Measurements from ENCODE around the gene IREB2. TPM values are rescaled to one million over a fixed set of nuclear protein-coding genes. Genes with fewer than 3 reads are reported as not detected.

The IREB2 gene
- total and polyA plus RNA-seq, 12 donors: 11.8 to 148 (median 86.7) TPM

- no peak for DNase-seq
- intact Hi-C loops (cut with DNase I): no loop called here
- TF ChIP-seq POLR2A (IDR thresholded peaks at IDR 0.05): no peak
- Histone ChIP-seq H3K27me3 (no peaks in the 10 kb centered on the region), H3K4me3 (no peak overlapping the region), H3K27ac (peak overlapping the region in 3 of 5 donors; percentile 27 to 61 (median 60)), H3K4me1 (replicated peaks in 1 of 2) (peaks cover 0 to 8% of the 10 kb centered on the region in 2 donors), H3K36me3 (replicated peaks in 1 of 2) (peaks cover 0 to 96% of the 10 kb centered on the region in 2 donors), H3K9me3 (replicated peaks in 1 of 3) (no peaks in the 10 kb centered on the region)
- 57 to 76% (median 75%) methylated on average over 1 of the region's 1 CpG for WGBS, 4 donors
Measured at GRCh38 chr15:78492872-78493271, 54.9 kb downstream of the IREB2 start.

- WGBS, 4 donors: 83 to 99% (median 92%) methylated on average over 4 of the region's 4 CpGs
- H3K36me3 ChIP-seq (replicated peaks in 1 of 2): peaks cover 0 to 33% of the 10 kb centered on the region in 2 donors
- H3K9me3 ChIP-seq (replicated peaks in 1 of 3): no peaks in the 10 kb centered on the region
- H3K4me1 ChIP-seq (replicated peaks in 1 of 2): peaks cover 0 to 2% of the 10 kb centered on the region in 2 donors
- DNase-seq: no peak
- no peak overlapping the region for H3K27ac ChIP-seq
- no peak for TF ChIP-seq POLR2A (IDR thresholded peaks at IDR 0.05)
- TF ChIP-seq CTCF (IDR thresholded peaks at IDR 0.05): no peak
- H3K4me3 ChIP-seq: no peak overlapping the region
- H3K27me3 ChIP-seq: no peaks in the 10 kb centered on the region
- intact Hi-C loops (cut with DNase I): no loop called here
Measured at GRCh38 chr15:78501857-78502256, 63.8 kb downstream of the IREB2 start.

DNA sequence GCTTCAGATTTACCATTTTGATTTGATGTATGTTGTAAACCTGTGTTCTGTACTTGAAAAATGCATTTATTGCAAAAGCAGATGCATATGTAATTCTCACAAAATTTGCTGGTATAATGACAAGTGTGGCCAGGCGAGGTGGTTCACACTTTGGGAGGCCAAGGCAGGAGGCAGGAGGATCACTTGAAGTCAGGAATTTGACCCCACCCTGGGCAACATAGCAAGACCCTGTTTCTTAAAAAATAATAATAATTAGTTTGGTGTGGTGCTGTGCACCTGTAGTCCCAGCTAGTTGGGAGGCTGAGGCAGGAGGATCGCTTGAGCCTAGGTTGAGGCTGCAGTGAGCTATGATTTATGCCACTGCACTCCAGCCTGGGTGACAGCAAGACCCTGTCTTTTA is 64.6 kb downstream of the IREB2 start:
- Histone ChIP-seq H3K27ac (no peak overlapping the region), H3K27me3 (no peaks in the 10 kb centered on the region), H3K4me1 (replicated peaks in 1 of 2) (peaks cover 0 to 4% of the 10 kb centered on the region in 2 donors), H3K4me3 (no peak overlapping the region), H3K36me3 (replicated peaks in 1 of 2) (peaks cover 0 to 25% of the 10 kb centered on the region in 2 donors), H3K9me3 (replicated peaks in 1 of 3) (no peaks in the 10 kb centered on the region)
- 94 to 98% (median 96%) methylated on average over 2 of the region's 2 CpGs for WGBS, 4 donors
- no peak for TF ChIP-seq POLR2A (IDR thresholded peaks at IDR 0.05)
- TF ChIP-seq CTCF (IDR thresholded peaks at IDR 0.05): no peak
- DNase-seq: no peak
- intact Hi-C loops (cut with DNase I): no loop called here

GRCh38 chr15:78506971-78507830 is 69.2 kb downstream of the IREB2 start, which contains the start of gene HYKK:
HYKK (plus strand) TSS chr15:78507577; CDS start chr15:78513089, 5,512 bp downstream.
- H3K9me3 ChIP-seq (replicated peaks in 1 of 3): no peaks in the 10 kb centered on the region
- no peaks in the 10 kb centered on the region for H3K36me3 ChIP-seq (replicated peaks in 1 of 2)
- H3K27me3 ChIP-seq: no peaks in the 10 kb centered on the region
- peak; percentile 91 to 98 (median 96) for DNase-seq
- intact Hi-C loops (cut with DNase I): no loop called here
- peaks cover 0 to 13% of the 10 kb centered on the region in 2 donors for H3K4me1 ChIP-seq (replicated peaks in 1 of 2)
- H3K27ac ChIP-seq: peak within 1 kb of the TSS in 3 of 5 donors; percentile 52 to 68 (median 53)
- TF ChIP-seq CTCF (IDR thresholded peaks at IDR 0.05) (peak in 4 of 6 experiments; percentile 18 to 41 (median 26)), POLR2A (IDR thresholded peaks at IDR 0.05) (peak in 1 of 2 donors; percentile 58)
- 1 to 2% (median 1%) methylated on average over 32 to 63 of the region's 63 CpGs for WGBS, 4 donors
- H3K4me3 ChIP-seq: peak within 1 kb of the TSS in 3 of 4 donors; percentile 13 to 83 (median 65)

Data from adrenal gland (tissue), 12 donors.